Measurements from ENCODE around the gene SMAD5.

The SMAD5 gene

GRCh38 chr5:136222580-136223235, 90.1 kb downstream of the SMAD5 start:
- no peak for DNase-seq (ENCODE audit: low spot score)

DNA sequence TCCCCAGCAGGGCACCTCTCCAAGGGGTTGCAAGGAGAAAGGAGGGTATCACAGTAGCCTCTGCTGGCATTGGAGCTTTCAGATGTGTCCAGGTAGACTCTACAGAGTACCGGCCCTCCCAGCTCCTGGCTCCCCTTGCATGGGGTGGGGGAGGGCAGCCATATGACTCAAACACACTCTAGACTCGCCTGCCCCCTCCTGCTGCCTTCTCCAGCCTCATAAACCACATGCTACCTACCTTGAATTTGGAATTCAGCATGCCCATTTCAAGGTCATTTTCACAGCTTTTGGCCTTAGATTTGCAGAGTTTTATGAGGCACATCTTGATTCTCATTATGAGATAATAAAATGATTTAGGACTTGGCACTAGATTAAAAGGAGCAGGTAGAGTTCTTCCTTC, 93.2 kb downstream of the SMAD5 start:
- DNase-seq (ENCODE audit: low spot score), result no peak

DNA sequence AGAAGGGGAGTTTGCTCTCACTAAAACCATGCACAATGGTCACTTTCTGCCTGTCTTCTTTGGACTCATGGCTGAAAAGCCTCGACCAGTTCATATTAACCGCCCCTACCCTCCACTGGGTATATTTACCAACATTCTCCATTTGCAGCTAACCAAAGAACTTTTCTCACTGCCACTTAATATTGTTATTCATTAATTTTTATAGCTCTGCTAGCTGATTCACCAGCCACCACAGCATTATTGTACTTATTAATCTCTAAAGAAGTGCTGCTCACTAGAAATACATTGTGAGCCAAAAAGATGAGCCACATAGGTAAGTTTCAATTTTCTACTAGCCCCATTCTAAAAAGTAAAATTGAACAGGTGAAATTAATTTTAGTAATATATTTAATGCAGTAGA, 93.8 kb downstream of the SMAD5 start:
- no peak for DNase-seq (ENCODE audit: low spot score)

- DNase-seq (ENCODE audit: low spot score), result no peak
Measured at GRCh38 chr5:136228136-136228757, 95.6 kb downstream of the SMAD5 start.

DNA sequence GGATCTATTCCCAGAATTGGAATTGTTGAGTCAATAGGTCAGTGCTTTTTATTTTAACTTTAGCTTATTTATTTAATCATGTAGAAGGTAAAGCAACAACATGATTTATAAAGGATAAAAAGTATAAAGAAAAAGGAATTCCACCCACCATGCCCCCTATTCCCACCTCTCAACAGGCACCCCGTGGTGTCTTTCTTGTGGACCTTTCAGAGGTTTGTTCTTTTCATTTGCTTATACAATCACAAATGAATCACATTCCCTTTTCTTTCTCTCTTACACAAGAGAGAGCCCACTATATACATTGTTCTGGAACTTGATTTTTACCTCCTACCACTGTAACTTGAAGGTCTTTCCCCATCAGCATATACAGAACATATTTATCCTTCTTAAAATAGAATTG, 97.5 kb downstream of the SMAD5 start:
- DNase-seq (ENCODE audit: low spot score), result no peak

DNA sequence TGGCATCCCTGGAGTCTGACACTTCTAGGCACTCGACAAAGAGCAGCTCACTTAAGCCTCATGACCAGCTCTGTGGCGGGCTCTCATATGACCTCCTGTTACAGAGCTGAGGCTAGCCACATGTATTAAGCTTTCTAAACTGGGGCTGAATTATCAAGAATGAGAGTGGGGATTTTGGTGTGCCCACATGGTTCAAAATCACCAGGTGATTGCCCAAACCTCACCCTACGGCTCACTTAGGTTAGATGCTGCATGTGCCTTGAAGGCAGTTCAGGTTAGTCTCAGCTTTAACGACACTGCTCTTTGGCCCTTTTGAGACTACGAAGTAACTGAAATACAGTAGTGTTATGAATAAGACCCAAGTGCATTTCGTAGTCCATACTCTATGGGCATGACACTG, 99.7 kb downstream of the SMAD5 start:
- DNase-seq (ENCODE audit: low spot score), result no peak

All from left forelimb (tissue), 1 donor.